Caco-2 (cell line): Measurements from ENCODE around the gene USP27X. TPM values are rescaled to one million over a fixed set of nuclear protein-coding genes. Genes with fewer than 3 reads are reported as not detected.

Source experiments
- BruUV-seq: library from RNA; stranded (reverse); fragments of 400-500 nt; replicated peaks from 2 replicates; lab custom pipeline; 2021; lab: Mats Ljungman, UMichigan
- CTCF ChIA-PET: fragments of 300-600 bp; sonication (Branson Sonifier 250); formaldehyde crosslinking; loops from one replicate; lab custom pipeline; 2022; ENCODE audit warnings: antibody characterized with exemption; lab: Charles Lee
- POLR2A ChIA-PET: fragments of 300-600 bp; sonication (Branson Sonifier 250); formaldehyde crosslinking; loops from one replicate; lab custom pipeline; 2022; ENCODE audit warnings: antibody characterized with exemption; lab: Charles Lee
- DNase-seq, 2 experiments: peaks; one replicate each; pipeline versions ENCODE4 v3.0.0 to v3.0.0-alpha.2; 2020 to 2022
- H3K27me3 ChIP-seq: replicated peaks from 2 replicates; pipeline ENCODE4 v1.6.0; 2011; ENCODE audit warnings: low read length; ENCODE audit not compliant: control insufficient read depth, insufficient read depth
- H3K36me3 ChIP-seq: 2 replicates; pipeline ENCODE4 v1.5.1; 2011; ENCODE audit warnings: low read length; ENCODE audit not compliant: control insufficient read depth, insufficient read depth
- H3K4me1 ChIP-seq: fragments of 250-450 bp; sonication (Bioruptor Pico); 2 replicates; pipeline ENCODE4 v1.5.1; 2020; ENCODE audit warnings: mild to moderate bottlenecking
- H3K4me3 ChIP-seq: 2 replicates; pipeline ENCODE4 v1.5.1; 2011; ENCODE audit warnings: low read depth, mild to moderate bottlenecking, control low read depth, low read length
- H3K9me3 ChIP-seq: fragments of 250-450 bp; sonication (Bioruptor Pico); 2 replicates; pipeline ENCODE4 v1.5.1; 2020; ENCODE audit warnings: mild to moderate bottlenecking, moderate library complexity
- H3K27ac Mint-ChIP-seq: one replicate; pipeline ENCODE4 v1.8.0; 2022; ENCODE audit warnings: mixed read lengths; ENCODE audit not compliant: unreplicated experiment
- H3K27me3 Mint-ChIP-seq: one replicate; pipeline ENCODE4 v1.8.0; 2022; ENCODE audit warnings: mixed read lengths; ENCODE audit not compliant: insufficient read depth, unreplicated experiment
- H3K36me3 Mint-ChIP-seq: one replicate; pipeline ENCODE4 v1.8.0; 2022; ENCODE audit warnings: mild to moderate bottlenecking, mixed read lengths; ENCODE audit not compliant: insufficient read depth, unreplicated experiment
- H3K4me1 Mint-ChIP-seq: one replicate; pipeline ENCODE4 v1.8.0; 2022; ENCODE audit warnings: low read depth, mixed read lengths; ENCODE audit not compliant: unreplicated experiment
- H3K4me3 Mint-ChIP-seq: one replicate; pipeline ENCODE4 v1.8.0; 2022; ENCODE audit warnings: mild to moderate bottlenecking, moderate library complexity, mixed read lengths; ENCODE audit not compliant: unreplicated experiment
- H3K9me3 Mint-ChIP-seq: one replicate; pipeline ENCODE4 v1.8.0; 2022; ENCODE audit warnings: mixed read lengths; ENCODE audit not compliant: unreplicated experiment
- intact Hi-C: fragments of 100-400 bp; cut with micrococcal nuclease; formaldehyde crosslinking; loops from one replicate; pipeline ENCODE4 v1.10.0; 2022; ENCODE audit not compliant: unreplicated experiment
- total RNA-seq: library from RNA; stranded (reverse); gene quantifications from 2 replicates; pipeline ENCODE4 v1.2.3, GENCODE V29; 2022
- TF ChIP-seq, protein P1 (sequence below), 2 experiments: fragments of 200-600 bp in 1 of 2; IDR thresholded peaks; 1 replicate in 1 of 2; 2 replicates in 1 of 2; pipeline versions ENCODE4 v1.5.1 to v1.8.0; 2011 to 2022; ENCODE audit warnings: antibody characterized with exemption in 1 of 2, control low read depth in 1 of 2, inconsistent platforms in 1 of 2, low read depth in 1 of 2, low read length in 1 of 2, mild to moderate bottlenecking in 1 of 2, moderate library complexity in 1 of 2; ENCODE audit not compliant: insufficient read depth in 1 of 2, severe bottlenecking in 1 of 2, unreplicated experiment in 1 of 2

USP27X gene
- total RNA-seq, 1 experiment from 2014 or later = 13.5 TPM

DNA sequence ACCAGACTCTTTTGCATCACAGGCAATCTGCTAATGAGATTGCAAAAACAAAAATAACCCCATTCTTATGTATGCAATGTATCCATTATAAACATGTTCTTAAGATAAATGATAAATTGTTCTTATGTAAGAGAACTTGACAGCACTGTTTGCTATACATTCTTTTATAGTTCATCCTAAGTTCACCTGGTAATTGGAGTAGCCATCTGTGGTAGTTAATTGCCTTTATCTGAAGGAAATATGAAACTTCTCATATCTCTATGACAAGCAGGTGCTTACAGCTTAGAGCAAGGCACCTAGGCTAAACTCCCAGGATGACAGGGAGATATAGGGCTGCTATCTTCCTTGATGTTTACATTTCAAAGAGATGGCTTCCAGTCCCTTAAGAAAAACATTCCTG is 21.8 kb downstream of the USP27X start:
- intact Hi-C loops = no loop called here

DNA sequence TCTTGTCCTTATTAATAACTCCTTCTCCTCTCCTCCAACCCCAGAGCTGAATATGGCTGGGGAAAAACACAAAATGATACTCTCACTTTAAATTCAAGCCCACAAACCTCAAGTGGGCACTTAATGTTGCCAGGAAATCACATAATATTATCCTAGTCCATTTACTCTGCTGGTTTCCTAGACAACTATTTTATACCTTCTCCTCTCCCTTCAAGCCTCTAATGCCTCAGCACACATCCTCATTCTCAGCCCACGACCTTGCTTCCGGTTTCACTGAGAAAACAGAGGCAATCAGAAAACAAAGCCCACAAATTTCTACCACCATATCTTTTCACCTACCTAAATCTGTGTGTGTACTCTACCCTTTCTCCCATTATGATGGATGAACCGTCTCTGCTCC is 31.1 kb downstream of the USP27X start:
- H3K4me3 Mint-ChIP-seq = no peak overlapping the region
- no TSS peak for BruUV-seq
- Histone ChIP-seq H3K27me3 (no peaks in the 10 kb centered on the region), H3K4me1 (peaks cover 3% of the 10 kb centered on the region; the same call in 1 of the 2 replicates), H3K9me3 (no peaks in the 10 kb centered on the region), H3K4me3 (no peak overlapping the region), H3K36me3 (no peaks in the 10 kb centered on the region)
- TF ChIP-seq, protein P1, sequence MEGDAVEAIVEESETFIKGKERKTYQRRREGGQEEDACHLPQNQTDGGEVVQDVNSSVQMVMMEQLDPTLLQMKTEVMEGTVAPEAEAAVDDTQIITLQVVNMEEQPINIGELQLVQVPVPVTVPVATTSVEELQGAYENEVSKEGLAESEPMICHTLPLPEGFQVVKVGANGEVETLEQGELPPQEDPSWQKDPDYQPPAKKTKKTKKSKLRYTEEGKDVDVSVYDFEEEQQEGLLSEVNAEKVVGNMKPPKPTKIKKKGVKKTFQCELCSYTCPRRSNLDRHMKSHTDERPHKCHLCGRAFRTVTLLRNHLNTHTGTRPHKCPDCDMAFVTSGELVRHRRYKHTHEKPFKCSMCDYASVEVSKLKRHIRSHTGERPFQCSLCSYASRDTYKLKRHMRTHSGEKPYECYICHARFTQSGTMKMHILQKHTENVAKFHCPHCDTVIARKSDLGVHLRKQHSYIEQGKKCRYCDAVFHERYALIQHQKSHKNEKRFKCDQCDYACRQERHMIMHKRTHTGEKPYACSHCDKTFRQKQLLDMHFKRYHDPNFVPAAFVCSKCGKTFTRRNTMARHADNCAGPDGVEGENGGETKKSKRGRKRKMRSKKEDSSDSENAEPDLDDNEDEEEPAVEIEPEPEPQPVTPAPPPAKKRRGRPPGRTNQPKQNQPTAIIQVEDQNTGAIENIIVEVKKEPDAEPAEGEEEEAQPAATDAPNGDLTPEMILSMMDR (IDR thresholded peaks at IDR 0.05; ENCODE audit: insufficient read depth in 1 of 2, low read depth in 1 of 2, low read length in 1 of 2, severe bottlenecking in 1 of 2, unreplicated experiment in 1 of 2) = no peak
- H3K9me3 Mint-ChIP-seq = peaks cover 1% of the 10 kb centered on the region
- intact Hi-C loops = no loop called here
- H3K36me3 Mint-ChIP-seq = peaks cover 5% of the 10 kb centered on the region
- DNase-seq = no peak
- no peak overlapping the region for H3K27ac Mint-ChIP-seq
- no peaks in the 10 kb centered on the region for H3K27me3 Mint-ChIP-seq
- H3K4me1 Mint-ChIP-seq = peaks cover 7% of the 10 kb centered on the region
- ChIA-PET CTCF (no interaction called here), POLR2A (no interaction called here)

More for the DNA sequence above, 21.8 kb downstream of the USP27X start:
- Mint-ChIP-seq H3K27ac (no peak overlapping the region), H3K4me3 (peak overlapping the region; percentile 44), H3K4me1 (peaks cover 14% of the 10 kb centered on the region), H3K27me3 (no peaks in the 10 kb centered on the region), H3K9me3 (peaks cover 21% of the 10 kb centered on the region), H3K36me3 (no peaks in the 10 kb centered on the region)
- Histone ChIP-seq H3K4me3 (no peak overlapping the region), H3K9me3 (no peaks in the 10 kb centered on the region), H3K27me3 (no peaks in the 10 kb centered on the region), H3K4me1 (peaks cover 17% of the 10 kb centered on the region), H3K36me3 (no peaks in the 10 kb centered on the region)
- CTCF ChIA-PET = interaction anchor here (0.9 kb wide), 1 partner anchor 199 kb away, joined by 3 read pairs; no protein-coding TSS in a partner anchor
- POLR2A ChIA-PET = no interaction called here
- TF ChIP-seq, protein P1 (IDR thresholded peaks at IDR 0.05; ENCODE audit: insufficient read depth in 1 of 2, low read depth in 1 of 2, low read length in 1 of 2, severe bottlenecking in 1 of 2, unreplicated experiment in 1 of 2) = no peak
- BruUV-seq = no TSS peak
- DNase-seq = no peak

DNA sequence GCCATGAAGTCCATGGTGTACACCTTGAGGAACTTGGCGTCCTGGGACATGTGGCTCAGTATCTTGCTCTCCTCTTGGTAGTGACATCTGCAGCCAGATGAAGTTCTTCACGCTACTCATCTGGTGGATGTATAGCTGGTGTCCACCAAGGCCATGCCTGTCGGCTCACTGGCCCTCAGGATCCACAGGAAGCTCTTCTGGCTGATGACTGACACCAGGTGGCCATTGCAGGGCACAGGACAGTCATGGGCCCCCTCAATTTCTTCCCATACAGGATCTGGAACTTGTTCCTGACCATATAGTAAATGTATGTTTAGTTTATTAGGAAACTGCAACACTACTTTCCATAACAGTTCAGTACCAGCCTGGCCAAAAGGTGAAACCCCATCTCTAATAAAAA is 32.8 kb downstream of the USP27X start:
- H3K4me3 Mint-ChIP-seq = no peak overlapping the region
- no peaks in the 10 kb centered on the region for H3K27me3 Mint-ChIP-seq
- Histone ChIP-seq H3K4me3 (no peak overlapping the region), H3K27me3 (no peaks in the 10 kb centered on the region), H3K4me1 (peaks cover 4% of the 10 kb centered on the region; the same call in 1 of the 2 replicates), H3K9me3 (no peaks in the 10 kb centered on the region), H3K36me3 (no peaks in the 10 kb centered on the region)
- no peak overlapping the region for H3K27ac Mint-ChIP-seq
- peaks cover 7% of the 10 kb centered on the region for H3K4me1 Mint-ChIP-seq
- TF ChIP-seq, protein P1 (IDR thresholded peaks at IDR 0.05; ENCODE audit: insufficient read depth in 1 of 2, low read depth in 1 of 2, low read length in 1 of 2, severe bottlenecking in 1 of 2, unreplicated experiment in 1 of 2) = peak in 1 of 2 experiments; percentile 7
- CTCF ChIA-PET = interaction anchor here (0.6 to 1.1 kb wide), 4 partner anchors 28 to 872 kb away, joined by 3 to 5 read pairs (median 3); no protein-coding TSS in a partner anchor
- no TSS peak for BruUV-seq
- DNase-seq = no peak
- H3K9me3 Mint-ChIP-seq = no peaks in the 10 kb centered on the region
- H3K36me3 Mint-ChIP-seq = peaks cover 5% of the 10 kb centered on the region
- intact Hi-C loops = no loop called here
- POLR2A ChIA-PET = no interaction called here
